BE2C (cell line): ENCODE data around the gene ANKRD12.

Experiments
- DNase-seq: peaks from one replicate; pipeline ENCODE4 v3.0.0-alpha.2; 2020
- H3K27me3 ChIP-seq: fragments of 250-450 bp; sonication (Bioruptor Pico); 2 replicates; pipeline ENCODE4 v1.5.1; 2020; ENCODE audit warnings: mild to moderate bottlenecking
- H3K36me3 ChIP-seq: fragments of 250-450 bp; sonication (Bioruptor Pico); 2 replicates; pipeline ENCODE4 v1.5.1; 2020; ENCODE audit warnings: mild to moderate bottlenecking
- H3K4me1 ChIP-seq: fragments of 250-450 bp; sonication (Bioruptor Pico); 2 replicates; pipeline ENCODE4 v1.5.1; 2020
- H3K4me3 ChIP-seq: 2 replicates; pipeline ENCODE4 v1.5.1; 2011; ENCODE audit warnings: low read depth, low read length
- H3K9me3 ChIP-seq: fragments of 250-450 bp; sonication (Bioruptor Pico); 2 replicates; pipeline ENCODE4 v1.5.1; 2020
- CTCF ChIP-seq: IDR thresholded peaks from 2 replicates; pipeline ENCODE4 v1.5.1; 2012; ENCODE audit warnings: mild to moderate bottlenecking, low read depth, low read length

The ANKRD12 gene

GRCh38 chr18:9104244-9104901 lies 32.2 kb upstream of the ANKRD12 start:
- Histone ChIP-seq H3K4me1 (no peaks in the 10 kb centered on the region), H3K4me3 (peak overlapping the region; percentile 88), H3K27me3 (no peaks in the 10 kb centered on the region), H3K36me3 (no peaks in the 10 kb centered on the region), H3K9me3 (no peaks in the 10 kb centered on the region)
- TF ChIP-seq CTCF, result no peak
- no peak for DNase-seq

GRCh38 chr18:9105420-9105819 lies 31.2 kb upstream of the ANKRD12 start:
- no peak overlapping the region for H3K4me3 ChIP-seq
- H3K9me3 ChIP-seq, result no peaks in the 10 kb centered on the region
- TF ChIP-seq CTCF, result no peak
- no peak for DNase-seq
- H3K27me3 ChIP-seq, result no peaks in the 10 kb centered on the region
- H3K4me1 ChIP-seq, result no peaks in the 10 kb centered on the region
- H3K36me3 ChIP-seq, result no peaks in the 10 kb centered on the region

GRCh38 chr18:9106094-9106493 lies 30.5 kb upstream of the ANKRD12 start:
- Histone ChIP-seq H3K4me1 (no peaks in the 10 kb centered on the region), H3K9me3 (no peaks in the 10 kb centered on the region), H3K36me3 (no peaks in the 10 kb centered on the region), H3K4me3 (no peak overlapping the region), H3K27me3 (no peaks in the 10 kb centered on the region)
- no peak for TF ChIP-seq CTCF
- DNase-seq, result no peak

- H3K36me3 ChIP-seq, result no peaks in the 10 kb centered on the region; the same call in 1 of the 2 replicates
- H3K9me3 ChIP-seq, result no peaks in the 10 kb centered on the region
- no peak for DNase-seq
- H3K27me3 ChIP-seq, result no peaks in the 10 kb centered on the region
- H3K4me3 ChIP-seq, result no peak overlapping the region
- H3K4me1 ChIP-seq, result no peaks in the 10 kb centered on the region
- TF ChIP-seq CTCF, result no peak
Observed at GRCh38 chr18:9106800-9107584, 29.6 kb upstream of the ANKRD12 start.

GRCh38 chr18:9108911-9109310 lies 27.7 kb upstream of the ANKRD12 start:
- Histone ChIP-seq H3K36me3 (no peaks in the 10 kb centered on the region; the same call in 1 of the 2 replicates), H3K4me3 (no peak overlapping the region), H3K27me3 (no peaks in the 10 kb centered on the region), H3K4me1 (no peaks in the 10 kb centered on the region), H3K9me3 (no peaks in the 10 kb centered on the region)
- DNase-seq, result no peak
- no peak for TF ChIP-seq CTCF

- Histone ChIP-seq H3K27me3 (no peaks in the 10 kb centered on the region), H3K9me3 (no peaks in the 10 kb centered on the region), H3K4me3 (no peak overlapping the region), H3K4me1 (no peaks in the 10 kb centered on the region), H3K36me3 (no peaks in the 10 kb centered on the region; the same call in 1 of the 2 replicates)
- no peak for TF ChIP-seq CTCF
- no peak for DNase-seq
Observed at GRCh38 chr18:9109523-9109922, 27.1 kb upstream of the ANKRD12 start.
